Measurements from ENCODE around the gene HLA-DMA.
A peak's percentile ranks its signal among the peaks of the same experiment; 100 is the strongest.

HLA-DMA gene

DNA sequence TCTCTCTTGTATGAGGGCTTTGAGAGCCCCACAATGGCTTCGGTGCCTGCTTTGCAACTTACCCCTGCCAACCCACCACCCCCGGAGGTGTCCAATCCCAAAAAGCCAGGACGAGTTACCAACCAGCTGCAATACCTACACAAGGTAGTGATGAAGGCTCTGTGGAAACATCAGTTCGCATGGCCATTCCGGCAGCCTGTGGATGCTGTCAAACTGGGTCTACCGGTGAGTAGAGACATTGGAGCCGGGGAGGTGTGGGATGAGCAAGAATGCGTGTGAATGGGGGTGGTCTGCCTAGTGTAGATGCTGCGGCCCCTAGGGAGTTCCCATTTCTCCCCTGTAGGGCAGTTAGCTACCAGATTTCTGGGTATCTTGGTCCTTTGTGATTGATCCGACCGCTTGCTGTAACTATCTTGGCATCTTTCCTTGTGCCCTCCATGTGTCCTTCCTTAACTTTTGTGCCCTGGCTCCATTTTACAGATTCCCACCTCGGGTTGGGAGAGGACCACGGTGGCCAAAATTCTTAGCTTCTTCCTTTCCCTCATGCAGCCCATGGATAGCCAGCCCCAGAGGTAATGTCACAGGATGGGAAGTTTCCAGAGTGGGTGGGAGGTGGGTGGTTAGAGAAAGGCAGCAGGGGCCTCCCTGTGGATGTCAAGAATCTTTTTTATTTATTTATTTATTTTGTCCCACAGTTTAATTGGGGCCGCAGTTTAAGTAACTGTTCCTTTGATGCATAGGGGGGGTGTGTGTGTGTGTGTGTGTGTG, 21.8 kb upstream of the HLA-DMA start:
- DNase-seq (ENCODE audit: low read depth, low spot score) = no peak

- no peak for DNase-seq (ENCODE audit: low read depth, low spot score)
Observed at GRCh38 chr6:32974016-32974333, 21.1 kb upstream of the HLA-DMA start.

GRCh38 chr6:32973144-32974015, 20.5 kb upstream of the HLA-DMA start:
- no peak for DNase-seq (ENCODE audit: low read depth, low spot score)

DNA sequence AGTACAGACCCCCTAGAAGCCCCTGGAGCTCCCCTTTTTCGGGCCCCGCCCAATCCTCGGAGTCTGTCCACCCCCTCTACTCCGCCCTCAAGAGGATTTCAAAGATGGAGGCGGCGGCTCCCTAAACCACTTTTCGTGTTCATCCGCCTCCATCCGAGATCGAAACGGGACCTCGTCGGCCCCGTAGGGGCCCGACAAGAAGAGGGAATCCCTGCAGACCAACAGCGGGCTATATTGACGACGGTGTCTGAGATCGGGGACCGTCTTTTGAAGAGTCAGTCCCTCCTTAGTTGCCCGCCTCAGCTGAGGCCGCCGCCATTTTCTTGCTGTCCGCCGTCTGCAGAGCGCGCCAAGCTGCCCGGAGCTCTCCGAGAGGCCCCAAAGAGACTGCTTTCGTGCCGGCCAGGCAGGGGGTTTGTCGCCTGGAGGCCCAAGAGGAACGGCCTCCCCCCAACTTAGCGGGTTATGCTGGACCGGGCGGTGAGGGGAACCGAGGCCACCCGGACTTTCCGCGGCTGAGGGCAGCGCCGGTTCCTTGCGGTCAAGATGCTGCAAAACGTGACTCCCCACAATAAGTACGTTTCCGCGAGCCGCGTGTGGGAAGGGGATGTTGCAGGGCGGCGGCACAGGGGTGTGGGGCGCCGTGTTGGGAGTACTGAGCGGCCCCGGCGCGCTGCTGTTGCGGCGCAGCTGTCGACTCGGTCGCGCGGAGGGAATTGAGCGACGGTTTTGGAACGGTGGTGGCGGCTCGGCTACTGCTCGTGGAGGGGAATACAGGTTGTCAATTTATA, 19.7 kb upstream of the HLA-DMA start:
- no peak for DNase-seq (ENCODE audit: low read depth, low spot score)

- peak; percentile 100 for DNase-seq (ENCODE audit: low read depth, low spot score)
Observed at GRCh38 chr6:32971581-32972352, 18.9 kb upstream of the HLA-DMA start.

GRCh38 chr6:32971242-32971580, 18.3 kb upstream of the HLA-DMA start:
- no peak for DNase-seq (ENCODE audit: low read depth, low spot score)

GRCh38 chr6:32970413-32971241, 17.7 kb upstream of the HLA-DMA start:
- DNase-seq (ENCODE audit: low read depth, low spot score) = peak; percentile 73

- DNase-seq (ENCODE audit: low read depth, low spot score) = peak; percentile 93
Observed at GRCh38 chr6:32969685-32970412, 17.0 kb upstream of the HLA-DMA start.

DNA sequence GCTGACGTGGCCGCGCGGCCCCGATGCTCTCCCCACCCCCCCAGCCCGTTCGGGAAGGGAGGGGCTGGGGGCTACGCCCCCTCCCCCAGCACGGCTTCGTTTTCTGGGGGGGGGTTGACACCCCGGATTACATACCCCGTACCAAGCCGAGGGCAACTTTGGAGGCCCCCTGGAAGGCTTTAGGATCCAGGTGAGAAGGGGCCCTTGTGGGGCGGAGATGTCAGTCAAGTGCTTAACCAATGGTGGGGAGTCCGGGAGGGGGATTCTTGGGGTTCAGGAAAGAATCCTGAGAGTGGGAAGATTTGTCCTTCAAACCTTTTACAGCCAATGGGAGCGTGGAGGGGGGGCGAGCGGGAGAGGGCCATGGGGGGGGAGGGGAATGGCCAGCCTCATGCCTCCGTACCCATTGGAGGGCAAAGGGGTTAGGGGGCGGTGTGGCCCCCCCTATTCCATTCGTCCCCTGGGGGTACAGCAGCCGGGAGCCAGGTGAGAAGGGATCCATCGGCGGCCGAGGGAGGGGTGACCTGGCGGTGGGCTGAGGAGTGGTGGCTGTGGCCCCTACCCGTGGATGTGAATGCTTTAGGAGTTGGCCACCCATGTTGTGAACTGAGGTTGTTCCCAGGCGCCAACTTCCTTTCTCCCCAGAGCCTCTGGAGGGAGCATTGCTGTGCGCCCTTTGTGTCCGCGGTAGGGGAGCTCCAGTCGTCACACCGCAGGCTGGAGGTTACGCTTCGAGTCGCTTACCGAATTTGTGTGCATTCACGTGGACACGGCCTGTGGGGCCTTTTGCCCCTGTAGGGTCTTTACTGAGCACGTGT, 16.2 kb upstream of the HLA-DMA start:
- peak; percentile 83 for DNase-seq (ENCODE audit: low read depth, low spot score)

- peak; percentile 97 for DNase-seq (ENCODE audit: low read depth, low spot score)
Observed at GRCh38 chr6:32968093-32968866, 15.4 kb upstream of the HLA-DMA start, which contains the start of gene BRD2. Gene BRD2, plus strand, starts transcription at chr6:32968594. Its CDS starts 4,305 bp downstream, at chr6:32972899.

- peak; percentile 70 for DNase-seq (ENCODE audit: low read depth, low spot score)
Observed at GRCh38 chr6:32967151-32968091, 14.5 kb upstream of the HLA-DMA start.

DNA sequence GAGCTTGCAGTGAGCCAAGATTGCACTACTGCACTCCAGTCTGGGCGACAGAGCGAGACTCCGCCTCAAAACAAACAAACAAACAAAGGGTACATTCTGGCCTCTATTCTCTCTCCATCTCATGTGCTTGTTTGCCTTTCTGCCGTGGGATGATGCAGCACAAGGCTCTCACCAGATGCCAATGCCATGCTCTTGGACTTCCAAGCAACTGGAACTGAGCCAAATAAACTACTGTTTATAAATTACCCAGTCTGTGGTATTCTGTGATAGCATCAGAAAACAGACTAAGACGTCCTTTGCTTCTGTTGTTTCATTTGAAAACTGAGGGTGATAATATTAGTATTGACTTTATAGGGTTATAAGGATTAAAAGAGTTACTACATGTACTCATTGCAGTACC, 11.9 kb upstream of the HLA-DMA start:
- no peak for DNase-seq (ENCODE audit: low read depth, low spot score)

GRCh38 chr6:32963866-32964265, 11.0 kb upstream of the HLA-DMA start:
- no peak for DNase-seq (ENCODE audit: low read depth, low spot score)

DNA sequence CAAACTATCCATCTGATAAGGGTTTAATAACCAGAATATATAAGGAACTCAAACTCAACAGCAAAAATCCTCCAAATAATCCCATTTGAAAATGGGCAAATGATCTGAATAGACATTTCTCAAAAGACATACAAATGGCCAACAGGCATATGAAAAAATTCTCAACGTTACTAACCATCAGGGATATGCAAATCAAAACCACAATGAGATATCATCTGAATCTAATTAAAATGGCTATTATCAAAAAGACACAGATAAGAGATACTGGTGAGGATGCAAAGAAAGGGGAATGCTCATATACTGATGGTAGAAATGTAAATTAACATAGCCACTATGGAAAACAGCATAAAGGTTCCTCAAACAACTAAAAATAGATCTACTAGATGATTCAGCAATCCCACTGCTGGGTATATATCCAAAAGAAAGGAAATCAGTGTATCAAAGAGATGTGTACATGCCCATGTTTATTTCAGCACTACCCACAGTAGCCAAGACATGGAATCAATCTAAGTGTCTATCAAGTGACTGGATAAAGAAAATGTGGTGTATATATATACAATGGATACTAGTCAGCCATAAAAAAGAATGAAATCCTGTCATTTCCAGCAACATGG, 9.4 kb upstream of the HLA-DMA start:
- DNase-seq (ENCODE audit: low read depth, low spot score) = no peak

DNA sequence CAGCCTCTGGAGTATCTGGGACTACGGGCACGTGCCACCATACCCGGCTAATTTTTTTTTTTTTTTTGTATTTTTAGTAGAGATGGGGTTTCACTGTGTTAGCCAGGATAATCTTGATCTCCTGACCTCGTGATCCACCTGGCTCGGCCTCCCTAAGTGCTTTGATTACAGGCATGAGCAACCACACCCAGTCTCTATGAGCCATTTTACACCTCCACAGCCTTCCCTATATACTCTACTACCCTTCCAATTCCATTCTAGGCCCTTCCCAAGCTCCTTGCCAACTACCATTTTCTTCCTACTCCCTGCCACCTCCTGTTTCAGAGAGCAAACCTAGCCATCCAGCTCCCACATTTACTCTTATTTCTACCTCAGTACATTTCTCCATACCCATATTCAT, 7.7 kb upstream of the HLA-DMA start:
- no peak for DNase-seq (ENCODE audit: low read depth, low spot score)

GRCh38 chr6:32956176-32956575, 3.3 kb upstream of the HLA-DMA start:
- no peak for DNase-seq (ENCODE audit: low read depth, low spot score)

All from ELF-1 (cell line).